GM21515 (cell line): Measurements from ENCODE around the gene PSMF1.
"Not testable (repeated sequence)": the region's sequence is repeated elsewhere in the genome, so short reads cannot be mapped to it uniquely, and the experiment has no call there.

ENCODE experiments used
- ATAC-seq: cut with Tn5 transposase; IDR thresholded peaks from one replicate; pipeline ENCODE4 v1.9.1; 2021; ENCODE audit not compliant: unreplicated experiment

The PSMF1 gene

DNA sequence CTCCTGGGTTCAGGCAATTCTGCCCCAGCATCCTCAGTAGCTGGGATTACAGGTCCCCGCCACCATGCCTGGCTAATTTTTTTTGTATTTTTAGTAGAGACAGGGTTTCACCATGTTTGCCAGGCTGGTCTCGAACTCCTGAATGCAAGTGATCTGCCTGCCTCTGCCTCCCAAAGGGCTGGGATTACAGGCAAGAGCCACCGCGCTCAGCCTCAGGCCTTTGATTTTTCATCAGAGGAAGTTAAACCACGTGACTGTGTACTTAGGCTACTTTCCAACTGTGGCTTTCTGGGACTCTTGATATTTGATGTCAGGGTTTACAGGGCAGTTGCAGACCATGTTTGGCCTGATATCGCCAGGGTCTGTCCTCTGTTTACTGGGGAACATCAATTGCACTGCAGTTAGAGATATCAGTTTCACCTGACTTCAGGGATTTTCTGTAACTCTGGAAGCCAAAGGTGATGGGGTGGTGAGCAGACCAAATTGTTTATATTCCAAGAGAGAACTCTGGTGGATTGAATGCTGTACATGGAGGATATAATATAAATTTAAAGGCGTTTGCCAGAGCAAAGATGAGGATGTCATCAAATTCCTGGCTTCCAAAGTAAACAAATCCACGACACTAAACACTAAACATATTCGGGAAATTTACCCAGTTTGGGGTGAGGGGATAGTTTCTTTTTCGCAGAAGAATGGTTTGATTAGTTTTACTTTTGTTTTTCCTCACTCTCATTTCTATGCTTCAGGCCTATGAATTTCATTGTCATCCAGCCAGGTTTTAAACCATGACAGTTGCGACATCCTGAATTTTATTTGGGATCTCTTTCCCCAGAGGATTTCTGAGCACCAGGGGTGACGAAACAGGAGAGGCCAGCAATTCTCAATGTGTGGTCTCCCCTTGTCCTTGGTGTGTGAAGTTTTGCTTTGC is 4.2 kb downstream of the PSMF1 start:
- ATAC-seq, result no peak

GRCh38 chr20:1123666-1124065 is 5.3 kb downstream of the PSMF1 start:
- ATAC-seq, result no peak

GRCh38 chr20:1124421-1124820 is 6.0 kb downstream of the PSMF1 start:
- no peak for ATAC-seq

DNA sequence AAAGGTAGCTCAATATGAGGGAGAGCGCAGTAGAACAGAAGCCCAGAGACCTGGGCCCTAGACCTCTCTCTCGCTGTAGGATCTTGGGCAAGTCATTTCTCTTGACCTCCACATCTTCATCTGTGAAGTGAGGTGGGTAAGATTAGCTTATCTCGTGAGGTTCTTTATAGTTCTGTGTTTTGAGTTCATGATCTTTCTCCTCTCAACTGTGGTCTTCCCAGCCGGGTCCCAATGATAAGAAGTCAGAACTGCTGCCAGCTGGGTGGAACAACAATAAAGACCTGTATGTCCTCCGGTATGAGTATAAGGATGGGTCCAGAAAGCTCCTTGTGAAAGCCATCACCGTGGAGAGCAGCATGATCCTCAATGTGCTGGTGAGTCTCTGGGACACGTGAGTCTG is 6.9 kb downstream of the PSMF1 start:
- no peak for ATAC-seq

- ATAC-seq, result no peak
Observed at GRCh38 chr20:1127840-1128239, 9.4 kb downstream of the PSMF1 start.

GRCh38 chr20:1130058-1130694 is 11.8 kb downstream of the PSMF1 start:
- no peak for ATAC-seq

- ATAC-seq, result no peak
Observed at GRCh38 chr20:1130847-1131246, 12.4 kb downstream of the PSMF1 start.

DNA sequence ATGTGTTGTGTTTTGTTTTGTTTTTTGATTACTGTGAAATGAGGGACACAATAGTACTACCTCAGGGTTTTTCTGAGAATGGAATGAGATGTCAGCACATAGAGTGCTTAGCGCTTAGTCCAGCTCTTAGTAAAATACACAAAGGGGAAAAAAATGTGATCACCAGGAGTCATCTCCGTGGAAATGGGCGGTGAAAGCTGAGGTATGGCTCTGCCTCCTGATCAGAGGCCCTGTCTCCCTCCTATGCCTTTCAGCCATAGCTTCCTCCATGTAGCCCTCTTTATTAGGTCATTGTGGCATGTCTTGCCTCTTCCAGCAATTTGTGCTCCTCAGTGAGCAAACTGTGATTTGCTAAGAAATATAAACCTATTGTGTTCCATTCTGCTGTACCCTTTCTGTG is 13.0 kb downstream of the PSMF1 start:
- no peak for ATAC-seq

DNA sequence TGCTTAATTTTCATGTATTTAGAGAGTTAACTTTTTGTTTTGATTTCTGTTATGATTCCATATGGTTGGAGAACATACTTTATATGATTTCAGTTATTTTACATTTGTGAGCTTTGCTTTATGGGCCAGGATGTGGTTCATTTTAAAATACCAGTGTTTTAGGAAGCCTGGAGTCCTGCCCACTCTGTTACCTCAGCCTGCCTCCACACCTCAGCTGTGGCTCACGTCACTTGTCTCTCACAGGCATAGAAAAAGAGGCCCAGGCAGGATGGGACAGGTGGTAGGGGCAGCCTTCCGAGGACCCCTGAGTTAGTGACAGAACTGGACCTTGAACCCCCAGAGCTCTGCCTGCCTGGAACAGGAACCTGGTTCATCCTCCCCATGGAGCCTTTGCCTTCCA is 16.0 kb downstream of the PSMF1 start:
- no peak for ATAC-seq

DNA sequence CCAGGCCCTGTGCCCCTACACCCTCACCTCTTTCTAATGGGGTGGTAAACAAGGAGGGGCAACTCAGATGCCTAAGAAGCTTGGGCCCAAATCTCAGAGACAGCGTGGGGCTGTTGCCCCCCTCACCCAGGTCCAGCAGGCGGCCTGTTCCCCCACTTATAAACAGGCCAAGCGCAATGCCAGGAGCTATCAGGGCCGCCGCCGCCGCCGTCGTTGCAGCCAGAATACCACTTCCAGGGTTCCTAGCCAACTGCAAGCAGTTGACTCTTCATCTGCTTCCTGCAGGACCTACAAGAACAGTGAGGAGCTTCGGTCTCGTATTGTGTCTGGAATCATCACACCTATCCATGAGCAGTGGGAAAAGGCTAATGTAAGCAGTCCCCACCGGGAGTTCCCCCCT is 16.4 kb downstream of the PSMF1 start:
- ATAC-seq, result no peak

DNA sequence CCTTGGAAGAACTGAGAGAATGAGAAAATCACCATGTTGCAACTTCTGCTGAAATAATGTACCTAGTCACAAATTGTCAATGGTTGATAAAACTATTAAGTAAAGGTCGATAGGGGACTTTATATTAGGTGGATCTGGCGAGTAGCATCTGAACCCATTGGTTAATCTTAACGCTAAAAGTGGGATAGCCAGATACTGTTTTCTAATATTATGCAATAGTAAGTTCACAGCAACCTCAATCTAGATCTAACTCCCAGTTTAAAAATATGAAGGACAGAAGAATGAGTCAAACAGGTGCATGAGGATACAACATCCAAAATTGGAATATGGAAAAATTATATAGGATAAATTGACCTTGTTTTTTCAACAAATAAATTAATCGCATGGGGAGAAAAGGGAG is 18.8 kb downstream of the PSMF1 start:
- no peak for ATAC-seq

DNA sequence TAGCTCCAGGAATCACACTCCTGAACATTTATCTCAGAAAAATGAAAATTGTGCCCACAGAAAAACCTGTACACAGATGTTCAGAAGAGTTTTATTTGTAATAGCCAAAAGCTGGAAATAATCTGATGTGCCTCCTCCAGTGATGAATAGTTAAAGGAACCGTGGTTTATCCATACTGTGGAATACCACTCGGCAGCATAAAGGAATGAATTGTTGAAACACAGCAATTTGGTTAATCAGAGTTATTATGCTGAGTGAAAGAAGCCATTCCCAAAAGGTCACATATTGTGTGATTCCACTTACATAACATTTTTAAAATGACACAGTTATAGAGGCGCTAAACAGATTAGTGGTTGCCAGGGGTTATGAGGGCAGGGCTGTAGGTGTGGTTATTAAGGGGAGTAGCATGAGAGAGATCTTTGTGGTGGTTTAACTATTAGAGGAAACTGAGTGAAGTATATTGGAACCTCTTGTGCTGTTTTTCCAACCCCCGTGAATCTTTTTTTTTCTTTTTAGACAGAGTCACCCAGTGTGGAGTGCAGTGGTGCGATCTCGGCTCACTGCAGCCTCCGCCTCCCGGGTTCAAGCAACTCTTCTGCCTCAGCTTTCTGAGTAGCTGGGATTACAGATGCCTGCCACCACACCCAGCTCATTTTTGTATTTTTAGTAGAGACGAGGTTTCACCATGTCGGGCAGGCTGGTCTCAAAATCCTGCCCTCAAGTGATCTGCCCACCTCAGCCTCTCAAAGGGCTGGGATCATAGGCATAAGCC is 26.2 kb downstream of the PSMF1 start:
- no peak for ATAC-seq

- no peak for ATAC-seq
Observed at GRCh38 chr20:1146957-1147356, 28.6 kb downstream of the PSMF1 start.

GRCh38 chr20:1149812-1150211 is 31.4 kb downstream of the PSMF1 start:
- ATAC-seq, result not testable (repeated sequence)

DNA sequence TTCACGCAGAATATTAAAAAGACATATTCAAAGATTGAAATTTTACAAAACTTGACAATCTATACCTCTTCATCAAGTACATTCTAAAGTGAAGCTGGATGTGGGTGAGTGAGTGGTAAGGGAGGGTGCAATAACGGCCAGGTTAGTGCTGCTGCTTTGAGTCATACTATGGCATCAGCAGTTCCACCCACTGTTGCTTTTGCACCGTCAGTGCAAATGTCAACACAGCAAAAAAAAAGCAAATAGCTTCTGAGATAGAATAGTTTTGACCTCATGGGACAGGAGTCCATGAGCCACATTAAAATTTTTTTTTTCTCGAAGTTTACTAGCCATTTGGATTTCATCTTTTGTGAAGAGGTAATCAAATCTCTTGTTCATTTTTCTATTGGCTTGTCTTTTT is 31.8 kb downstream of the PSMF1 start:
- no peak for ATAC-seq

DNA sequence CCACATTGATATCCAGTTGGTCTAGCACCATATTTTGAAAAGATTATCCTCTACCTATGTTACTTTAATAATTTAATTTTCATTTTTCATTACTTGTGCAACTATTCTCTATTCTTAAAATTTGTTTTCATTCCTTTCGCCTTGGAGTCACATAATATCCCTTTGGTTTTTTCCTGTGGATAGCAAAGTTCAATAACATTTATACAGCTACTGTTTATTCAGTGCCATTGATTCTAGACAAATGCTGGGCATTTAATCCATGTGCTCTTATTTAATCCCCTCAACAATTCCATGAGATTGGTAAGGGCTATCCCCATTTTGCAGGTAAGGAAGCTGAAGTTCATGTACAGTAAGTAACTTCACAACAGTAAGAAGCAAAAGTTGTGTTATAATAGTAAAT is 32.6 kb downstream of the PSMF1 start:
- ATAC-seq, result no peak

GRCh38 chr20:1154226-1154625 is 35.8 kb downstream of the PSMF1 start:
- ATAC-seq, result no peak

DNA sequence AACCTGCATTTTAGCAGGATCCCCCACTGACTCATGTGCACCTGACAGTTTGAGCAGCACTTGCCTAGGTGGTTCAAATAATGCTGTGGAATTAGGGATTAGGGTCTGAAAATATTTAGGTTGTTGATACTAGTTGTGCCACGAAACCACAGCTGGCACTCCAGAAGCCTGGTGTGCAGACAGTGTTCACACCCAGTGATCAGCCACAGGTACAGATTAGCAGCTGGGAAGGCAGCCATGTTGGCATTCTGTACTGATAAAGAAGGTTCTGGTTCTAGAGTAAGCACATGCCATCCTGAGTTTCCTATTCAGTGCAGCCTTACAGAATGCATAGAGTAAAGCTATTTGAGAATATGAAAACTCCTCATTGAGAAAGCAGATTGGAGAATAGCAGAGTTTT is 36.3 kb downstream of the PSMF1 start:
- no peak for ATAC-seq

GRCh38 chr20:1155342-1155741 is 36.9 kb downstream of the PSMF1 start:
- ATAC-seq, result no peak

- ATAC-seq, result no peak
Observed at GRCh38 chr20:1160496-1160895, 42.1 kb downstream of the PSMF1 start.

DNA sequence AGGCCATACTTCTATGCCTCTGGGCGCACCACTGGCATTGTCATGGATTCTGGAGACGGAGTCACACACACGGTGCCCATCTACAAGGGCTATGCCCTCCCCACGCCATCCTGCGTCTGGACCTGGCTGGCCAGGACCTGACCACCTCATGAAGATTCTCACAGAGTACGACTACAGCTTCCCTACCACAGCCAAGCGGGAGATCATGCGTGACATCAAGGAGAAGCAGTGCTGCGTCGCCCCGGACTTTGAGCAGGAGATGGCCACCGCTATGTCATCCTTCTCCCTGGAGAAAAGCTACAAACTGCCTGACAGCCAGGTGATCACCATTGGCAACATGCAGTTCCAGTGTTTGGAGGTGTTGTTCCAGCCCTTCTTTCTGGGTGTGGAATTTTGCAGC is 42.6 kb downstream of the PSMF1 start:
- no peak for ATAC-seq

DNA sequence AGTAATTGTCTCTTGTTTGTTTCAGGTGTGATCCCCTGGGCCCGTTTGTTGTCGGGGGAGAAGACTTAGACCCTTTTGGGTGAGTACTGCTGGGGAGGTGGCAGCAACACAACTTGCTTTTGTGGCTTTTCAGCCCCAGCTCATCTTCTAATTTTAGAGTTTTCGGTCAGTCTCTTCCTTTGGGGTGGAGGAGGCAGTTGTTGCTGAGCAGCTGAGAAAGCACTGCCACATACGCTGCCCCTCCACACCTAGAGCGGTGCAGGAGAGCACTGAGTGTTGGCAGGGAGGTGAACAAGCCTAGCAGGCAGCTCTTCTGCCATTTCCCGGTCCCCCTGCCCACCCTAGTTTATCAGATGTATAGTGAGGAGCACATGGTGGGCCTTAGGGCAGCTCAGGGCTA is 44.7 kb downstream of the PSMF1 start:
- no peak for ATAC-seq
